ENCODE results near the gene POLR1D.

- no peak for TF ChIP-seq POLR2A (IDR thresholded peaks at IDR 0.05)
- no peak for TF ChIP-seq CTCF (IDR thresholded peaks at IDR 0.05)
These were observed 50.3 kb downstream of the POLR1D start for GRCh38 chr13:27672025-27672424.

Measured in esophagus squamous epithelium (tissue), 4 donors.